K562 (cell line): ENCODE results near the gene GRIK2.

Source experiments
- ATF1 ChIP-seq, 2 experiments: fragments of 450-650 bp in 1 of 2; IDR thresholded peaks; 2 replicates each; pipeline ENCODE4 v1.6.1; 2016; ENCODE audit warnings: missing compliant biosample characterization in 1 of 2, missing genetic modification characterization in 1 of 2
- BMI1 ChIP-seq: fragments of 150-350 bp; IDR thresholded peaks from 2 replicates; pipeline ENCODE4 v1.6.1; 2014; ENCODE audit warnings: low read length
- EZH2 ChIP-seq: IDR thresholded peaks from 2 replicates; pipeline ENCODE4 v1.6.1; 2012; ENCODE audit warnings: low read depth, mild to moderate bottlenecking, inconsistent platforms, low read length, borderline replicate concordance
- GATA2 ChIP-seq: sonication (generic); formaldehyde crosslinking; IDR thresholded peaks from 2 replicates; pipeline ENCODE4 v1.4.0; 2020; ENCODE audit warnings: mild to moderate bottlenecking, missing genetic modification reagents
- HLTF ChIP-seq: fragments of 450-650 bp; IDR thresholded peaks from 2 replicates; pipeline ENCODE4 v1.6.1; 2016
- STAT5B ChIP-seq: fragments of 250-450 bp; sonication (Bioruptor Pico); IDR thresholded peaks from 2 replicates; pipeline ENCODE4 v1.8.0; 2021; ENCODE audit warnings: mild to moderate bottlenecking, inconsistent platforms
- U2AF2 ChIP-seq: fragments of 200-400 bp; formaldehyde crosslinking; optimal IDR thresholded peaks from 2 replicates; pipeline ENCODE3; 2017; ENCODE audit warnings: low read depth, mild to moderate bottlenecking, low read length
- WHSC1 ChIP-seq: IDR thresholded peaks from one replicate; pipeline ENCODE4 v1.6.1; 2012; ENCODE audit warnings: low read length, control low read depth, inconsistent platforms
- ZFPM2 ChIP-seq: fragments of 250-450 bp; sonication (Bioruptor Pico); IDR thresholded peaks from 2 replicates; pipeline ENCODE4 v1.5.1; 2022; ENCODE audit warnings: mild to moderate bottlenecking
- TF ChIP-seq, protein P1 (sequence below): sonication (generic); formaldehyde crosslinking; IDR thresholded peaks from 2 replicates; pipeline ENCODE4 v1.9.0; 2022; ENCODE audit warnings: mild to moderate bottlenecking, missing genetic modification reagents
- TF ChIP-seq, protein P2 (sequence below), 3 experiments: IDR thresholded peaks in 2 of 3; conservative IDR thresholded peaks in 1 of 3; 2 replicates each; pipeline ENCODE4 v1.5.1; 2011 to 2012; ENCODE audit warnings: low read length in 3 of 3, mild to moderate bottlenecking in 3 of 3, control low read depth in 2 of 3, improper control_type of control experiment in 1 of 3, inconsistent platforms in 1 of 3, low read depth in 1 of 3, mixed read lengths in 1 of 3, moderate library complexity in 1 of 3; ENCODE audit not compliant: insufficient read depth in 2 of 3
- TF ChIP-seq, protein P3 (sequence below), 2 experiments: fragments of 450-650 bp; formaldehyde crosslinking in 1 of 2; IDR thresholded peaks; 2 replicates each; pipeline versions ENCODE4 v1.4.0 to v1.6.1; 2014 to 2020; ENCODE audit warnings: mild to moderate bottlenecking in 2 of 2, borderline replicate concordance in 1 of 2, low read depth in 1 of 2

DNA sequence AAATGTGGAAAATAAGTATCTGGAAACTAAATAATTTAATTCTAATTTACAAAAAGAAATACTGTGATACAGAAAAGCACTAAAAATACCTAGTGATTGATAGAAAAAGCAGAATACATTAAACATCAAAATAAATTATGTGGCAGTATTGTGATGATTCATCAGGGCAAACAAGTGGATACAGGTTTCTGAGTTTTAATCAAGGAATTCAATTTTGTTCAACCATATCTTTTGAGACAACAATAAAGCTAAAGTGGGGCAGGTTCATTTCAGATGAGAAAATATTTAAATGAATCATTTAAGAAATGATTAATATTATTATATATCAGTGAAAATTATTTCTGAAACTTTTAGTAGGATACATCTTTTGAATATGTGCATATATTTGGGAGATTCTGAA is 49.8 kb downstream of the GRIK2 start:
- TF ChIP-seq, protein P1, sequence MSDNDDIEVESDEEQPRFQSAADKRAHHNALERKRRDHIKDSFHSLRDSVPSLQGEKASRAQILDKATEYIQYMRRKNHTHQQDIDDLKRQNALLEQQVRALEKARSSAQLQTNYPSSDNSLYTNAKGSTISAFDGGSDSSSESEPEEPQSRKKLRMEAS (CRISPR knock-in tag): no peak
- TF ChIP-seq, protein P2, sequence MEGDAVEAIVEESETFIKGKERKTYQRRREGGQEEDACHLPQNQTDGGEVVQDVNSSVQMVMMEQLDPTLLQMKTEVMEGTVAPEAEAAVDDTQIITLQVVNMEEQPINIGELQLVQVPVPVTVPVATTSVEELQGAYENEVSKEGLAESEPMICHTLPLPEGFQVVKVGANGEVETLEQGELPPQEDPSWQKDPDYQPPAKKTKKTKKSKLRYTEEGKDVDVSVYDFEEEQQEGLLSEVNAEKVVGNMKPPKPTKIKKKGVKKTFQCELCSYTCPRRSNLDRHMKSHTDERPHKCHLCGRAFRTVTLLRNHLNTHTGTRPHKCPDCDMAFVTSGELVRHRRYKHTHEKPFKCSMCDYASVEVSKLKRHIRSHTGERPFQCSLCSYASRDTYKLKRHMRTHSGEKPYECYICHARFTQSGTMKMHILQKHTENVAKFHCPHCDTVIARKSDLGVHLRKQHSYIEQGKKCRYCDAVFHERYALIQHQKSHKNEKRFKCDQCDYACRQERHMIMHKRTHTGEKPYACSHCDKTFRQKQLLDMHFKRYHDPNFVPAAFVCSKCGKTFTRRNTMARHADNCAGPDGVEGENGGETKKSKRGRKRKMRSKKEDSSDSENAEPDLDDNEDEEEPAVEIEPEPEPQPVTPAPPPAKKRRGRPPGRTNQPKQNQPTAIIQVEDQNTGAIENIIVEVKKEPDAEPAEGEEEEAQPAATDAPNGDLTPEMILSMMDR (IDR thresholded peaks at IDR 0.05 in 2 of 3, conservative IDR thresholded peaks at IDR 0.05 in 1 of 3; ENCODE audit: insufficient read depth in 2 of 3, low read depth in 1 of 3, low read length in 3 of 3): no peak
- TF ChIP-seq EZH2 (no peak), HLTF (no peak), ATF1 (CRISPR knock-in tag; IDR thresholded peaks at IDR 0.05) (no peak), ATF1 (tag; IDR thresholded peaks at IDR 0.05) (no peak), WHSC1 (no peak), BMI1 (no peak), U2AF2 (no peak), ZFPM2 (CRISPR knock-in tag) (no peak), STAT5B (CRISPR knock-in tag) (no peak), GATA2 (CRISPR knock-in tag) (no peak)
- TF ChIP-seq, protein P3, sequence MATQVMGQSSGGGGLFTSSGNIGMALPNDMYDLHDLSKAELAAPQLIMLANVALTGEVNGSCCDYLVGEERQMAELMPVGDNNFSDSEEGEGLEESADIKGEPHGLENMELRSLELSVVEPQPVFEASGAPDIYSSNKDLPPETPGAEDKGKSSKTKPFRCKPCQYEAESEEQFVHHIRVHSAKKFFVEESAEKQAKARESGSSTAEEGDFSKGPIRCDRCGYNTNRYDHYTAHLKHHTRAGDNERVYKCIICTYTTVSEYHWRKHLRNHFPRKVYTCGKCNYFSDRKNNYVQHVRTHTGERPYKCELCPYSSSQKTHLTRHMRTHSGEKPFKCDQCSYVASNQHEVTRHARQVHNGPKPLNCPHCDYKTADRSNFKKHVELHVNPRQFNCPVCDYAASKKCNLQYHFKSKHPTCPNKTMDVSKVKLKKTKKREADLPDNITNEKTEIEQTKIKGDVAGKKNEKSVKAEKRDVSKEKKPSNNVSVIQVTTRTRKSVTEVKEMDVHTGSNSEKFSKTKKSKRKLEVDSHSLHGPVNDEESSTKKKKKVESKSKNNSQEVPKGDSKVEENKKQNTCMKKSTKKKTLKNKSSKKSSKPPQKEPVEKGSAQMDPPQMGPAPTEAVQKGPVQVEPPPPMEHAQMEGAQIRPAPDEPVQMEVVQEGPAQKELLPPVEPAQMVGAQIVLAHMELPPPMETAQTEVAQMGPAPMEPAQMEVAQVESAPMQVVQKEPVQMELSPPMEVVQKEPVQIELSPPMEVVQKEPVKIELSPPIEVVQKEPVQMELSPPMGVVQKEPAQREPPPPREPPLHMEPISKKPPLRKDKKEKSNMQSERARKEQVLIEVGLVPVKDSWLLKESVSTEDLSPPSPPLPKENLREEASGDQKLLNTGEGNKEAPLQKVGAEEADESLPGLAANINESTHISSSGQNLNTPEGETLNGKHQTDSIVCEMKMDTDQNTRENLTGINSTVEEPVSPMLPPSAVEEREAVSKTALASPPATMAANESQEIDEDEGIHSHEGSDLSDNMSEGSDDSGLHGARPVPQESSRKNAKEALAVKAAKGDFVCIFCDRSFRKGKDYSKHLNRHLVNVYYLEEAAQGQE (IDR thresholded peaks at IDR 0.05; ENCODE audit: borderline replicate concordance): no peak
- TF ChIP-seq, protein P3 (CRISPR knock-in tag; IDR thresholded peaks at IDR 0.05; ENCODE audit: low read depth): no peak
